Spleen (tissue), 11 donors: Measurements from ENCODE around the gene ZNF277. TPM values are rescaled to one million over a fixed set of nuclear protein-coding genes. Genes with fewer than 3 reads are reported as not detected.

ENCODE experiments used
- DNase-seq: peaks from one replicate; pipeline ENCODE4 v3.0.0-alpha.2; 2020
- H3K27ac ChIP-seq, 8 donors: fragments of 200-600 bp; sonication (generic) in 7 of 8; 1 replicate in 4 of 8; 2 replicates in 4 of 8; pipeline versions ENCODE4 v1.5.0 to v1.8.0; 2016 to 2021; ENCODE audit warnings: inconsistent platforms in 4 of 8, mild to moderate bottlenecking in 4 of 8, moderate library complexity in 1 of 8
- H3K27me3 ChIP-seq, 7 donors: fragments of 200-600 bp; sonication (generic) in 6 of 7; replicated peaks in 1 of 7; 1 replicate in 4 of 7; 2 replicates in 3 of 7; pipeline versions ENCODE4 v1.5.0 to v1.8.0; 2016 to 2021; ENCODE audit warnings: inconsistent platforms in 3 of 7, mild to moderate bottlenecking in 1 of 7
- H3K36me3 ChIP-seq, 6 donors: fragments of 200-600 bp; sonication (generic) in 5 of 6; 1 replicate in 4 of 6; 2 replicates in 2 of 6; pipeline versions ENCODE4 v1.5.0 to v1.8.0; 2016 to 2021; ENCODE audit warnings: inconsistent platforms in 2 of 6
- H3K4me1 ChIP-seq, 6 donors: fragments of 200-600 bp; sonication (generic) in 5 of 6; 1 replicate in 3 of 6; 2 replicates in 3 of 6; pipeline versions ENCODE4 v1.5.0 to v1.8.0; 2016 to 2021; ENCODE audit warnings: inconsistent platforms in 3 of 6
- H3K4me3 ChIP-seq, 8 donors: fragments of 200-600 bp; sonication (generic) in 7 of 8; 1 replicate in 4 of 8; 2 replicates in 4 of 8; pipeline versions ENCODE4 v1.5.0 to v1.8.0; 2016 to 2021; ENCODE audit warnings: inconsistent platforms in 4 of 8, mild to moderate bottlenecking in 4 of 8, moderate library complexity in 2 of 8
- H3K9me3 ChIP-seq, 8 donors: fragments of 200-600 bp; sonication (generic) in 7 of 8; 1 replicate in 4 of 8; 2 replicates in 4 of 8; pipeline versions ENCODE4 v1.5.0 to v1.8.0; 2016 to 2021; ENCODE audit warnings: inconsistent platforms in 4 of 8
- POLR2A ChIP-seq, 3 donors: fragments of 450-650 bp; IDR thresholded peaks; one replicate each; pipeline ENCODE4 v1.5.1; 2017; ENCODE audit warnings: antibody characterized with exemption in 3 of 3, mild to moderate bottlenecking in 1 of 3
- POLR2AphosphoS5 ChIP-seq, 3 donors: sonication (generic); formaldehyde crosslinking; IDR thresholded peaks; one replicate each; pipeline ENCODE4 v1.5.1; 2017; ENCODE audit warnings: antibody characterized with exemption in 3 of 3
- WGBS, 5 donors: extraction: QIAGEN DNeasy Blood & Tissue Kit in 3 of 5; methylation state at CpG; one replicate each; pipeline versions ENCODE4 v1.1.5 to v1.1.7; 2013 to 2018; 5-methylcytosine and 5-hydroxymethylcytosine counted together
- intact Hi-C: fragments of 100-400 bp; cut with DNase I; formaldehyde crosslinking; loops from one replicate; pipeline ENCODE4 v1.15.0; 2023; ENCODE audit warnings: low total_unique reads
- polyA plus RNA-seq, 3 donors: library from polyadenylated mRNA; stranded (reverse); fragments of 200-250 nt; gene quantifications; one replicate each; pipeline ENCODE4 v1.2.1, GENCODE V29; 2013
- total RNA-seq, 7 donors: library from RNA; depleted of rRNA in 3 of 7; stranded (reverse); fragments of >200 nt in 3 of 7; fragmentation: NEBNext Ultra II Directional in 4 of 7; extraction: Animal tissue kit (Norgen Biotek cat#: 25700) in 4 of 7; gene quantifications; one replicate each; pipeline versions ENCODE4 v1.1.0 to v1.2.1, GENCODE V29; 2016 to 2021
- TF ChIP-seq, protein P1 (sequence below), 11 experiments: fragments of 200-600 bp in 7 of 11; fragments of 450-650 bp in 4 of 11; sonication (generic) in 4 of 11; IDR thresholded peaks in 8 of 11; conservative IDR thresholded peaks in 3 of 11; 1 replicate in 7 of 11; 2 replicates in 4 of 11; pipeline versions ENCODE4 v1.4.0 to v1.8.0; 2016 to 2021; ENCODE audit warnings: antibody characterized with exemption in 11 of 11, inconsistent platforms in 4 of 11, mild to moderate bottlenecking in 1 of 11
- donor health status: healthy with polysubstance abuse.
- donor health status: DM: no; HTN: no; CAD: no; lungs with moderate emphysema.
- donor health status: DM: no; HTN: no; CAD: no.
- donor health status: Bipolar disorder and iron deficiency.
- donor health status: healthy.
- donor health status: DM: no; HTN: no; CAD: no.
- donor health status: DM: yes; HTN: yes; CAD: no.

Gene ZNF277
- total and polyA plus RNA-seq, 10 donors, result 14.5 to 36.1 (median 19.6) TPM

DNA sequence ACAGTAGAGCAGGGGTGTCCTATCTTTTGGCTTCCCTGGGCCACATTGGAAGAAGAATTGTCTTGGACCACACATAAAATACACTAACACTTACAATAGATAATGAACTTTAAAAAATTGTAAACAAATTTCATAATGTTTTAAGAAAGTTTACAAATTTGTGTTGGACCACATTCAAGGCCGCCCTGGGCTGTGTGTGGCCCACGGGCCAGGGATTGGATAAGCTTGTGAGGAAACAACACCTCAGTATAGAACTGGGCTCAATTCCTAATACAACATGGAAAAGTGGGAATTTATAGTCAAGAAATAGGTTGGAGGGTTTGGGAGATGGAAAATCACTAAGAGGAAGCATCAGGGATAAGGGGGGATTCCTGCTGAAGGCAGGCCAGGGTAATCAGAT is 17.7 kb downstream of the ZNF277 start:
- intact Hi-C loops, result no loop called here
- no peak overlapping the region for H3K27ac ChIP-seq
- H3K36me3 ChIP-seq, result peaks cover 0 to 9% (median 0%) of the 10 kb centered on the region in 6 donors
- DNase-seq, result no peak
- WGBS, 5 donors, result 89 to 96% (median 96%) methylated on average over 2 of the region's 2 CpGs
- no peaks in the 10 kb centered on the region for H3K4me1 ChIP-seq
- no peaks in the 10 kb centered on the region for H3K9me3 ChIP-seq
- TF ChIP-seq, protein P1, sequence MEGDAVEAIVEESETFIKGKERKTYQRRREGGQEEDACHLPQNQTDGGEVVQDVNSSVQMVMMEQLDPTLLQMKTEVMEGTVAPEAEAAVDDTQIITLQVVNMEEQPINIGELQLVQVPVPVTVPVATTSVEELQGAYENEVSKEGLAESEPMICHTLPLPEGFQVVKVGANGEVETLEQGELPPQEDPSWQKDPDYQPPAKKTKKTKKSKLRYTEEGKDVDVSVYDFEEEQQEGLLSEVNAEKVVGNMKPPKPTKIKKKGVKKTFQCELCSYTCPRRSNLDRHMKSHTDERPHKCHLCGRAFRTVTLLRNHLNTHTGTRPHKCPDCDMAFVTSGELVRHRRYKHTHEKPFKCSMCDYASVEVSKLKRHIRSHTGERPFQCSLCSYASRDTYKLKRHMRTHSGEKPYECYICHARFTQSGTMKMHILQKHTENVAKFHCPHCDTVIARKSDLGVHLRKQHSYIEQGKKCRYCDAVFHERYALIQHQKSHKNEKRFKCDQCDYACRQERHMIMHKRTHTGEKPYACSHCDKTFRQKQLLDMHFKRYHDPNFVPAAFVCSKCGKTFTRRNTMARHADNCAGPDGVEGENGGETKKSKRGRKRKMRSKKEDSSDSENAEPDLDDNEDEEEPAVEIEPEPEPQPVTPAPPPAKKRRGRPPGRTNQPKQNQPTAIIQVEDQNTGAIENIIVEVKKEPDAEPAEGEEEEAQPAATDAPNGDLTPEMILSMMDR (IDR thresholded peaks at IDR 0.05 in 8 of 11, conservative IDR thresholded peaks at IDR 0.05 in 3 of 11), result no peak
- no peak for TF ChIP-seq POLR2A (IDR thresholded peaks at IDR 0.05)
- no peak for TF ChIP-seq POLR2AphosphoS5 (IDR thresholded peaks at IDR 0.05)
- no peaks in the 10 kb centered on the region for H3K27me3 ChIP-seq
- no peak overlapping the region for H3K4me3 ChIP-seq

DNA sequence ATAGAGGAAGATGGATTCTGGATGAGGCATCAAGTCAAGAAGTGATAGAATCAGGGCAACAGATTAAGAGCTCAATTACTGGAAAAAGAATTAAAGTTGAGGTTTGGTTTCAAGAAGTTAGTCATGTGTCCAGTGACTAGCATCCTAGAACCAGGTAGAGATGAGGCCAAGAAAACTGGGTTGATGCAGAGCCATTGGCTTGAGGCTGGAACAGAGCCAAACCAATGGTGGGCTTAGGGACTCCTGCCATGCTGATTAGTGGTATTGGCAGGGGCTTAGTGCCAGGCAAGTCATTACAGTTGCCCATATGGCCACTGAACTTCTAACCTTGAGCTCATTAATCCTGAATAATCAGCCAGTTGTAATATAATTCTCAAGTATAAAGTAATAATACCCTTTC is 18.5 kb downstream of the ZNF277 start:
- Histone ChIP-seq H3K4me3 (no peak overlapping the region), H3K27me3 (no peaks in the 10 kb centered on the region), H3K27ac (no peak overlapping the region), H3K36me3 (peaks cover 0 to 9% (median 0%) of the 10 kb centered on the region in 6 donors), H3K9me3 (no peaks in the 10 kb centered on the region), H3K4me1 (no peaks in the 10 kb centered on the region)
- TF ChIP-seq, protein P1 (IDR thresholded peaks at IDR 0.05 in 8 of 11, conservative IDR thresholded peaks at IDR 0.05 in 3 of 11), result no peak
- TF ChIP-seq POLR2AphosphoS5 (IDR thresholded peaks at IDR 0.05) (no peak), POLR2A (IDR thresholded peaks at IDR 0.05) (no peak)
- no peak for DNase-seq
- intact Hi-C loops, result no loop called here

DNA sequence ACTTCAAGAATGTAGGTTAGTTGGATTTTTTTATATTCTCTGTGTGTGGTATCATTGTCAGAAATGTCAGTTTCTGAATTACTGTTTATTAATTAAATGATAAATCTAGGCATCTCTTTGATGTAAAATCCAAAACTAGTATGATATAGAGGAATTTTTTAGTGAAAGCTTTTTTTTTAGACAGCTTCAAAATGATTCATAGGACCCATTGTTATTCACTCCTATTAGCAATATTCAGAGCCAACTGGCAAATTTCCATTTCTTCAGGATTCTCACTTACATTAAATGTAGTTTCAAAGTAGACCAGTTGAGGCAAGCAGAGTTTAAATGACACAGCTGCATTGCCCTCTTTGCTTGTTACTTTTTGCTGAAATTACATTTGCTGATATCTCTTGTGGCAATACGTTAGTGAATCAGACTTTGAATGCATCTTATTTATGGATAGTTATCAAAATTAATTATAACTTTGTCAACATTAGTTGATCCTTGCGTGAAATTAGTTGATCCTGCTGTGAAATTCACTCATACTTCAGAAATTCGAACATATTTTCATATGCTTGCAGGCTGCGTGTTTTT is 20.3 kb downstream of the ZNF277 start:
- DNase-seq, result no peak
- H3K36me3 ChIP-seq, result peaks cover 0 to 9% (median 0%) of the 10 kb centered on the region in 6 donors
- H3K4me1 ChIP-seq, result no peaks in the 10 kb centered on the region
- intact Hi-C loops, result no loop called here
- TF ChIP-seq POLR2A (IDR thresholded peaks at IDR 0.05), result no peak
- no peak for TF ChIP-seq POLR2AphosphoS5 (IDR thresholded peaks at IDR 0.05)
- TF ChIP-seq, protein P1 (IDR thresholded peaks at IDR 0.05 in 8 of 11, conservative IDR thresholded peaks at IDR 0.05 in 3 of 11), result no peak
- H3K27ac ChIP-seq, result no peak overlapping the region
- no peaks in the 10 kb centered on the region for H3K9me3 ChIP-seq
- H3K27me3 ChIP-seq, result no peaks in the 10 kb centered on the region
- WGBS, 5 donors, result 96 to 100% (median 98%) methylated on average over 4 of the region's 4 CpGs
- H3K4me3 ChIP-seq, result no peak overlapping the region

DNA sequence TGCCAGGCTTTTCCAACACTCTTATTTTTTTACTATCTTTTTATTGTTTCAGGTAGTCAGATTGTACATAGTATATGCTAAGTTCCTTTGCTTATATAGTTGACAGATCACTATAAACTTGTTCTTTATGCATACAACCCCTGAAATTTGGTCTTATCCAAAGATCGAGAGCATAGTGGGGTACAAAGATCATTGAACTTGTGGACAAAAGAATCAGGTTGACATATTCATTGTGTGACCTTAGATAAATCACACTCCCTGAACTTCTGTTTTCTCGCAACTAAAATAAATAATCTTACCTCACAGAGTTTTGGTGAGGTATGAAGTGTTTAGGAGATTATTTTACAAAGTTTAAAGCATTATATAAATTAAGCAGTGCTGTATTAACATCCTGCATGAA is 22.1 kb downstream of the ZNF277 start:
- no peak for DNase-seq
- Histone ChIP-seq H3K4me1 (no peaks in the 10 kb centered on the region), H3K4me3 (no peak overlapping the region), H3K9me3 (no peaks in the 10 kb centered on the region), H3K36me3 (no peaks in the 10 kb centered on the region), H3K27me3 (no peaks in the 10 kb centered on the region), H3K27ac (no peak overlapping the region)
- intact Hi-C loops, result no loop called here
- TF ChIP-seq, protein P1 (IDR thresholded peaks at IDR 0.05 in 8 of 11, conservative IDR thresholded peaks at IDR 0.05 in 3 of 11), result no peak
- TF ChIP-seq POLR2A (IDR thresholded peaks at IDR 0.05), result no peak
- no peak for TF ChIP-seq POLR2AphosphoS5 (IDR thresholded peaks at IDR 0.05)
- 91 to 99% (median 95%) methylated on average over 2 of the region's 2 CpGs for WGBS, 5 donors
